Subcutaneous abdominal adipose tissue (tissue), 5 donors: ENCODE results near the gene DPP4.

Experiments used
- H3K27ac ChIP-seq: one replicate; pipeline ENCODE4 v1.7.0; 2013; ENCODE audit warnings: low read depth, mild to moderate bottlenecking, inconsistent platforms, low read length, moderate library complexity
- H3K27me3 ChIP-seq, 5 donors: one replicate each; pipeline ENCODE4 v1.7.0; 2013; ENCODE audit warnings: low read length in 5 of 5, inconsistent platforms in 1 of 5; ENCODE audit not compliant: control insufficient read depth in 5 of 5, insufficient read depth in 4 of 5
- H3K36me3 ChIP-seq, 5 donors: one replicate each; pipeline ENCODE4 v1.7.0; 2013; ENCODE audit warnings: low read length in 5 of 5; ENCODE audit not compliant: control insufficient read depth in 5 of 5, insufficient read depth in 5 of 5
- H3K4me1 ChIP-seq, 5 donors: one replicate each; pipeline ENCODE4 v1.7.0; 2013; ENCODE audit warnings: low read length in 5 of 5, mild to moderate bottlenecking in 3 of 5, moderate library complexity in 1 of 5; ENCODE audit not compliant: control insufficient read depth in 5 of 5, insufficient read depth in 5 of 5
- H3K4me3 ChIP-seq, 5 donors: one replicate each; pipeline ENCODE4 v1.7.0; 2013; ENCODE audit warnings: low read length in 5 of 5, low read depth in 1 of 5
- H3K9ac ChIP-seq, 5 donors: one replicate each; pipeline ENCODE4 v1.7.0; 2013; ENCODE audit warnings: low read length in 5 of 5, mild to moderate bottlenecking in 4 of 5, moderate library complexity in 3 of 5
- H3K9me3 ChIP-seq, 5 donors: one replicate each; pipeline ENCODE4 v1.7.0; 2013; ENCODE audit warnings: low read length in 5 of 5; ENCODE audit not compliant: control insufficient read depth in 5 of 5
- donor health status: healthy.
- donor health status: healthy.
- donor health status: healthy.
- donor health status: healthy.
- donor health status: healthy.

Gene DPP4

DNA sequence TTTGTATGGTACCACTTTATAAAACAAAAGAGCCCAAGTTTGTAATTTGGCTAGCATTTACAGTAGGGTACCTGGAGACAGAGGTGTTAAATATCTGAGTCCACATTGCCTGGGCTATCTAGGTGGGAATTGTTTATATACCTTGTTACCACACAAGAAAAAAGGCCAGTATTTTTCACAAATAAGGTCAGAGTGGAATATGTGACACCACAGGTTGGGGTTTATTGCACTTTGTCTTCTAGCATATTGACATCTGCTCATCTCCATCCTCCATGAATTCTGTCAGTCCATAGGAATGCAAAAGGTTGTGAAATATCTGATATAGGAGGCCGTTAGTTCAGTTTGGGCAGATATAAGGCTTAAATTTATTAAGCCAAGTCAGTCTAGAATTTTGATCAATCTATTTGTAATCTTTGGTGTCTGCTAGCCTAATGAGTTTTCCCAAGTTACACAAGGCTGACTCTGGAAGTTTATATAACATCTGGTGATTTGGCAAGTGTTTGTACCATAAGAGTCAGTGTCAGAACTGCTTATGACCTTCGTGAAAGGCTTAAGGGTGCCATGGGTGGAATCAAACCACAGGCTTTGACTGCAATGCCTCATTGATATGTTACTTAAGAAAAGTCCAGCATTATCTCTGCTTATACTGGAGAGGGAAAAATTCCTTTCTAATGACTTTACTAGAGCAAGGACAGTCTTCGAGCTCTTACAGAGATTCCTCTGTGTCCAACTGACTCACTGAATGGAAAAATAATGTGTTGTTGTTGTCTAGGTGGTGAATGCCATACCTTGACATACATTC is 11.3 kb upstream of the DPP4 start:
- Histone ChIP-seq H3K27me3 (peaks cover 0 to 3% (median 0%) of the 10 kb centered on the region in 5 donors), H3K4me1 (no peaks in the 10 kb centered on the region), H3K9me3 (no peaks in the 10 kb centered on the region), H3K9ac (no peak overlapping the region), H3K4me3 (no peak overlapping the region), H3K36me3 (no peaks in the 10 kb centered on the region), H3K27ac (no peak overlapping the region)

GRCh38 chr2:162084536-162084935 is 10.5 kb upstream of the DPP4 start:
- Histone ChIP-seq H3K27ac (no peak overlapping the region), H3K27me3 (peaks cover 0 to 3% (median 0%) of the 10 kb centered on the region in 5 donors), H3K9me3 (peaks cover 0 to 6% (median 2%) of the 10 kb centered on the region in 5 donors), H3K4me1 (no peaks in the 10 kb centered on the region), H3K36me3 (no peaks in the 10 kb centered on the region), H3K4me3 (no peak overlapping the region), H3K9ac (no peak overlapping the region)

DNA sequence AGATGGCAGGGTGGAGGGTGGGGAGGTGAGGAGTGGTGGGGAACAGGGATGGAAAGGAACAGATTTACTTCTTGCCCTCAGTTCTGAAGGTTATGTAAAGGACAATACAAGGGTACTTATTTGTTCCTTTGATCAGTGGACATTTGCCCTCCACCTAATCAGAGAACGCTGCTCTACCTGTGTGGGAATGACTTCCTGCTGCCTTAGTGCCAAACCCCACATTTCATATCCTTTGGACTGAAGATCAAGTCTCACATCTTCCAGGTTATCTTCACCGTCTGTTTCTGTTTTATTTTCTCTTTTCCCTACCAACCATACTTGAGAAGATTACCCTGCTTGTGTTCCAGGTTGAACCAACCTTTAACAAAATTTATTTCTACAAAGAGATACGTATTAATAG is 8.7 kb upstream of the DPP4 start:
- Histone ChIP-seq H3K27ac (no peak overlapping the region), H3K4me3 (no peak overlapping the region), H3K4me1 (no peaks in the 10 kb centered on the region)

DNA sequence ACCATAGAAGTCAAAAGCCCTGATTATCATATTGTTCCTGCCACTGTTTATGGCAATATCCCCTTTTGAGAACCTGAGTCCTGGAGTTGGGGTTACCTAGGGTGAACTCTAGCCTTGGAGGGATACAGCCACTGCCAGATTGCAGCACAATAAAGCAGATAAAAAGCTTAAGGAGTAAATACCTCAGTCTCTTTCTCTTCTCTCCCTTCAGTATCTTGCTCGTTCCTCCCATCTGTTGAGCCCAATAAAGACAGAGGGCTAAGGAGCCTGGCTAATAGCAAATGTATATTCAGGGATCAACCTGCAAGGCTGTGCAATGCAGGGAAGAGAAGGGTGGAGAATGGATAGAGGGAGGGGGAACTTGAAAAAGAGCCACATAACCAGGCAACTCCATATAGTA is 8.0 kb upstream of the DPP4 start:
- Histone ChIP-seq H3K4me1 (no peaks in the 10 kb centered on the region), H3K9ac (no peak overlapping the region), H3K27me3 (peaks cover 0 to 3% (median 0%) of the 10 kb centered on the region in 5 donors), H3K4me3 (no peak overlapping the region), H3K9me3 (peaks cover 0 to 16% (median 10%) of the 10 kb centered on the region in 5 donors), H3K27ac (no peak overlapping the region), H3K36me3 (no peaks in the 10 kb centered on the region)

More for the DNA sequence above, 8.7 kb upstream of the DPP4 start:
- peaks cover 0 to 16% (median 10%) of the 10 kb centered on the region in 5 donors for H3K9me3 ChIP-seq
- no peaks in the 10 kb centered on the region for H3K36me3 ChIP-seq
- H3K9ac ChIP-seq: no peak overlapping the region
- H3K27me3 ChIP-seq: peaks cover 0 to 3% (median 0%) of the 10 kb centered on the region in 5 donors

DNA sequence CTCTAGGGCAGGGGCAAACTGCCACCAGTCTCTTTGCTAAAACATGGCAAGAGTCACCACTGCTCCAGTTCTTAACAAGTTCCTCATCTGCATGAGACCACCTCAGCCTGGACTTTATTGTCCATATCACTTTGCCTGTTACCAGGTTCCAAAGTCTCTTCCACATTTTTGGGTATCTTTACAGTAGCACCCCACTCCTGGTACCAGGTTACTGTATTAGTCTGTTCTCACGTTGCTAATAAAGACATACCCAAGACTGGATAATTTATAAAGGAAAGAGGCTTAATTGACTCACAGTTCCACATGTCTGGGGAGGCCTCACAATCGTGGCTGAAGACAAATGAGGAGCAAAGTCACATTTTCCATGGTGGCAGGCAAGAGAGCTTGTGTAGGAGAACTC is 5.5 kb upstream of the DPP4 start:
- Histone ChIP-seq H3K27me3 (peaks cover 0 to 3% (median under 1%) of the 10 kb centered on the region in 5 donors), H3K4me3 (no peak overlapping the region), H3K4me1 (peaks cover 0 to 12% (median 3%) of the 10 kb centered on the region in 5 donors), H3K9ac (no peak overlapping the region), H3K36me3 (no peaks in the 10 kb centered on the region), H3K9me3 (peaks cover 0 to 16% (median 10%) of the 10 kb centered on the region in 5 donors), H3K27ac (no peak overlapping the region)

- Histone ChIP-seq H3K9ac (no peak overlapping the region), H3K27me3 (peaks cover 0 to 11% (median 3%) of the 10 kb centered on the region in 5 donors), H3K27ac (no peak overlapping the region), H3K4me3 (no peak overlapping the region), H3K9me3 (peaks cover 0 to 16% (median 10%) of the 10 kb centered on the region in 5 donors), H3K4me1 (peaks cover 0 to 32% (median 18%) of the 10 kb centered on the region in 5 donors), H3K36me3 (no peaks in the 10 kb centered on the region)
These were observed 1.7 kb upstream of the DPP4 start for GRCh38 chr2:162075689-162076132.

DNA sequence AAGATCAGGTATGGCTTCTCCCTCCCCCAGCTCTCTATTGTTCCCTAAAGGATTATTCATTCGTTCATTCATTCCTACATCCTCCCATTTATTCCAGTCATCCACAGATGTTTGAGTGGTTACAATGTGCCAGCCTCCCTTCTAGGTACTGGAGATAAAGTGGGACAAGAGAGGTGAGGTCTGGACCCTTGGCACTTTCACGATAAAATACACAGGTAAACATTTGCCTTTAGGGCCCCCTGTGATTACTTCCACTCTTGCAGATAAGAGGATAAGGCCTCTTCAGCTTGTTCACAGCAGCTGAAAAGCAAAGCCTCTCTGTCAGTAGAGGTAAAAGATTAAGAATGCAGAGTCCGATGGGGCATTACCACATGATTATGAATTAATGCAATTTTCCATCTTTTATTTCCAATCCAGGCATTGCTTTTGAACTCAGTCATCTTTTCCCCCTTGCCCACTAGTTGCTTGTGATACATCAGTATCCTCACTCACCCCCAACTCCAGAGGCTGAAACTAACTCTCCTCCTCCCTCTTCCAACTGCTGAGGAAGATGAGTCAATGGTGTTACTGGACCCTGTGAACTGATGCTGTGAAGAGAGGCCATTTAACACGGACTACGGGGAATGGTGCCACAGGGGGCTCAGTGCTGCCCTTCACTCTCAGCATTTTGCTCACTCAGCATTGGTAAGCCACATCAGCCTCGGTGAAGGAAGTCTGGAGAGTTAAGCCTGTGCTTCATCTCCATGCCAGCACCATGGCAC is 1.1 kb upstream of the DPP4 start:
- Histone ChIP-seq H3K36me3 (no peaks in the 10 kb centered on the region), H3K27ac (no peak overlapping the region), H3K9me3 (peaks cover 0 to 15% (median 10%) of the 10 kb centered on the region in 5 donors), H3K27me3 (peaks cover 0 to 11% (median 3%) of the 10 kb centered on the region in 5 donors), H3K9ac (peak overlapping the region in 1 of 5 donors; percentile 16), H3K4me3 (peak overlapping the region in 2 of 5 donors; percentile 60 to 74), H3K4me1 (peaks cover 0 to 32% (median 18%) of the 10 kb centered on the region in 5 donors)

DNA sequence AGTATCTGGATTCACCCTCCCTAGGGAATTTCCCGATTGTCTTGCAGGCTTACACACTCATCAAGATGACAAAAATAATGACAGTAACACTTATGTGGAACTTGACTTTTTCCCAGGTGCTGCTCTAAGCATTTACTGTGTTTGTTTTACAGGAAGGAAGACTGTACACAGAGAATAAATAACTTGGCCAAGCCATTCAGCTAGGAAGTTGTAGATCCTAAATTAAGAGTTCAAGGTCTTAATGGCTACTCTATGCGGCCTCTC is 549 bp upstream of the DPP4 start:
- no peaks in the 10 kb centered on the region for H3K36me3 ChIP-seq
- peaks cover 0 to 10% (median 8%) of the 10 kb centered on the region in 5 donors for H3K9me3 ChIP-seq
- peaks cover 0 to 32% (median 18%) of the 10 kb centered on the region in 5 donors for H3K4me1 ChIP-seq
- peaks cover 0 to 11% (median 3%) of the 10 kb centered on the region in 5 donors for H3K27me3 ChIP-seq
- no peak overlapping the region for H3K27ac ChIP-seq
- H3K4me3 ChIP-seq: peak overlapping the region; percentile 60 to 80 (median 77)
- peak overlapping the region in 2 of 5 donors; percentile 16 to 53 for H3K9ac ChIP-seq

DNA sequence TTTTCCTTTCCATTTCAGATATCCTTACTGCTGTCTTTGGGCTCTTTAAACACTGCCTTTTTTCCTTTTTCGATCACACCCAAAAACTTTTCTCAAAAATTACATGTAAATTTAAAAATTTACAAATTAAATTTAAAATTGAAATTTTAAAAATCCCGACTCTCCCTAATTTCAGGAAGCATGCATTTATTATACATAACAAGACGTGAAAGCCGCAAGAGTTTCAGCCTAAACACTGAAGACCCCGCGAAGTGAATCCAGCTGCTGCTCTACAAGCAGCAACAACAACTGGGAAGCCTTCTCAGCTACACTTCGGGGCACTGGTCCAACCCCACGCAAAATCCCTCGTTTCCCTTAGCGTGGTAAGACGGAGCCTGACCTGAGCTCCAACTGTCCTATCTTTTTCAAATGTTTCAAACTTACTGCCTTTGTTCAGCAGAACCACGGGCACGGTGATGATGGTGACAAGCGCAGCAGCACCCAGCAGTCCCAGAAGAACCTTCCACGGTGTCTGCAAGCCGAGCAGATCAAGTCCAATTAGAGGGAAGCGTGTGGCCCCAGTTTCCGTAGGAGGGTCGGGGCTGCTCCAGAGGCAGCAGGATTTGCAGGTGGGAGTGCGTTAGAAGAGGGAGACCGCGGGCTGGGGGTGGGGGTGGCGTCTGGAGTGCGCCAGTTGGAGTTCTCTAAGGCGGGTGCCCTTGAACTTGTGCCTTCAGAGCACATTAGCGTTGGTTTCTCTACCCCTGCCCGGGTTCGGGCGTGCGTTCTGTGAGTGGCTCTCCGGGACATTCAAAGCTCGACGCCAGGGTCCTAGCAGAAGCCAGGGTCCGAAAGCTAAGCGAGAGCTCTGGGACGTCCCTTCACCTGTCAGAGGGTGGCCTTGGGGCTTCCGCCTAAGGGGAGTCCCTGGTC is 783 bp downstream of the DPP4 start:
- H3K9ac ChIP-seq: peak overlapping the region in 3 of 5 donors; percentile 47 to 66 (median 56)

More for the DNA sequence above, 783 bp downstream of the DPP4 start:
- Histone ChIP-seq H3K4me3 (peak overlapping the region; percentile 74 to 80 (median 77)), H3K36me3 (no peaks in the 10 kb centered on the region), H3K4me1 (peaks cover 0 to 32% (median 18%) of the 10 kb centered on the region in 5 donors), H3K9me3 (no peaks in the 10 kb centered on the region), H3K27me3 (peaks cover 0 to 11% (median 3%) of the 10 kb centered on the region in 5 donors), H3K27ac (no peak overlapping the region)
